B cell (primary cell): ENCODE measurements around the gene DLK2. TPM values are rescaled to one million over a fixed set of nuclear protein-coding genes. Genes with fewer than 3 reads are reported as not detected.

Source experiments
- ATAC-seq: fragments of 200-7000 bp; cut with Tn5 transposase; one replicate; pipeline ENCODE4 v1.10.0; 2021; ENCODE audit warnings: low read depth, mild to moderate bottlenecking, moderate number of reproducible peaks, moderate library complexity
- CTCF ChIA-PET: fragments of 350-600 bp; sonication (Branson Sonifier 250); formaldehyde crosslinking; loops from one replicate; lab custom pipeline; 2021; ENCODE audit warnings: antibody characterized with exemption, inconsistent platforms; lab: Charles Lee
- POLR2A ChIA-PET: fragments of 350-600 bp; sonication (Branson Sonifier 250); formaldehyde crosslinking; loops from one replicate; lab custom pipeline; 2021; ENCODE audit warnings: antibody characterized with exemption; lab: Charles Lee
- DNase-seq: peaks from one replicate; pipeline ENCODE4 v3.0.0; 2013
- H2AFZ ChIP-seq: 2 replicates; pipeline ENCODE4 v1.6.1; 2012; ENCODE audit warnings: mild to moderate bottlenecking, low read depth, low read length; ENCODE audit not compliant: insufficient read depth, poor library complexity, severe bottlenecking
- H3K27ac ChIP-seq, 2 donors: 1 replicate in 1 of 2; 2 replicates in 1 of 2; pipeline ENCODE4 v1.5.1; 2012 to 2013; ENCODE audit warnings: low read length in 2 of 2, mild to moderate bottlenecking in 2 of 2, moderate library complexity in 1 of 2
- H3K27me3 ChIP-seq, 4 experiments: fragments of 200-600 bp in 1 of 4; sonication (generic) in 1 of 4; replicated peaks in 1 of 4; 1 replicate in 2 of 4; 2 replicates in 2 of 4; pipeline versions ENCODE4 v1.6.1 to v1.7.0; 2013 to 2016; ENCODE audit warnings: low read length in 3 of 4, mild to moderate bottlenecking in 2 of 4, mixed read lengths in 1 of 4, moderate library complexity in 1 of 4; ENCODE audit not compliant: insufficient read depth in 4 of 4, control insufficient read depth in 3 of 4; ENCODE audit errors: control extremely low read depth in 1 of 4
- H3K36me3 ChIP-seq, 2 experiments: replicated peaks in 1 of 2; 1 replicate in 1 of 2; 2 replicates in 1 of 2; pipeline versions ENCODE4 v1.6.1 to v1.7.1; 2013; ENCODE audit warnings: low read length in 1 of 2; ENCODE audit not compliant: insufficient read depth in 2 of 2, control insufficient read depth in 1 of 2; ENCODE audit errors: control extremely low read depth in 1 of 2, extremely low read depth in 1 of 2
- H3K4me1 ChIP-seq, 2 donors: fragments of 200-600 bp in 1 of 2; sonication (generic) in 1 of 2; 1 replicate in 1 of 2; 2 replicates in 1 of 2; pipeline versions ENCODE4 v1.5.1 to v1.6.1; 2013 to 2017; ENCODE audit warnings: low read length in 2 of 2; ENCODE audit not compliant: control insufficient read depth in 2 of 2, insufficient read depth in 2 of 2
- H3K4me2 ChIP-seq: replicated peaks from 2 replicates; pipeline ENCODE3; 2012; ENCODE audit warnings: mild to moderate bottlenecking, low read depth, low read length; ENCODE audit not compliant: poor library complexity, severe bottlenecking
- H3K4me3 ChIP-seq, 5 experiments: fragments of 200-600 bp in 1 of 5; sonication (generic) in 1 of 5; 1 replicate in 3 of 5; 2 replicates in 2 of 5; pipeline versions ENCODE4 v1.5.1 to v1.7.0; 2011 to 2016; ENCODE audit warnings: low read length in 4 of 5, mild to moderate bottlenecking in 4 of 5, low read depth in 2 of 5, control low read depth in 1 of 5, moderate library complexity in 1 of 5; ENCODE audit not compliant: insufficient read depth in 1 of 5; ENCODE audit errors: control extremely low read depth in 1 of 5, extremely low read depth in 1 of 5
- H3K79me2 ChIP-seq: fragments of 200-600 bp; sonication (generic); one replicate; pipeline ENCODE4 v1.6.0; 2016; ENCODE audit warnings: low read length; ENCODE audit not compliant: control insufficient read depth, insufficient read depth
- H3K9ac ChIP-seq: fragments of 200-600 bp; sonication (generic); 2 replicates; pipeline ENCODE4 v1.6.1; 2017; ENCODE audit warnings: mild to moderate bottlenecking, low read length, moderate library complexity
- H3K9me3 ChIP-seq, 3 donors: one replicate each; pipeline versions ENCODE4 v1.6.1 to v1.7.1; 2013; ENCODE audit warnings: low read length in 2 of 3; ENCODE audit not compliant: control insufficient read depth in 2 of 3, insufficient read depth in 1 of 3; ENCODE audit errors: control extremely low read depth in 1 of 3
- H4K20me1 ChIP-seq: 2 replicates; pipeline ENCODE4 v1.6.0; 2012; ENCODE audit warnings: mild to moderate bottlenecking, low read length; ENCODE audit not compliant: insufficient read depth, control insufficient read depth, poor library complexity, severe bottlenecking
- H3K27ac Mint-ChIP-seq: one replicate; pipeline ENCODE4 v1.8.0; 2021; ENCODE audit warnings: mixed read lengths
- H3K27me3 Mint-ChIP-seq: one replicate; pipeline ENCODE4 v1.8.0; 2021; ENCODE audit warnings: mixed read lengths
- H3K4me1 Mint-ChIP-seq: one replicate; pipeline ENCODE4 v1.8.0; 2021; ENCODE audit warnings: mixed read lengths
- H3K4me3 Mint-ChIP-seq: one replicate; pipeline ENCODE4 v1.8.0; 2021; ENCODE audit warnings: mixed read lengths
- H3K9me3 Mint-ChIP-seq: one replicate; pipeline ENCODE4 v1.8.0; 2022; ENCODE audit warnings: mixed read lengths; ENCODE audit not compliant: insufficient read depth
- CTCF ChIP-seq: fragments of 200-600 bp; IDR thresholded peaks from one replicate; pipeline ENCODE4 v1.8.0; 2022; ENCODE audit warnings: antibody characterized with exemption, mild to moderate bottlenecking
- EZH2 ChIP-seq: IDR thresholded peaks from 2 replicates; pipeline ENCODE4 v1.6.1; 2012; ENCODE audit warnings: borderline replicate concordance, low read depth, mild to moderate bottlenecking, moderate library complexity, low read length; ENCODE audit not compliant: insufficient read depth, poor library complexity, severe bottlenecking
- WGBS: methylation state at CpG from one replicate; pipeline ENCODE4 v1.1.5; 2013; ENCODE audit warnings: missing lambda C conversion rate; ENCODE audit not compliant: insufficient coverage; 5-methylcytosine and 5-hydroxymethylcytosine counted together
- intact Hi-C: fragments of 100-400 bp; cut with micrococcal nuclease; formaldehyde crosslinking; loops from one replicate; pipeline ENCODE4 v1.10.0; 2022
- polyA plus RNA-seq: library from polyadenylated mRNA; depleted of rRNA; stranded (reverse); fragments of >200 nt; gene quantifications from 2 replicates; pipeline ENCODE4 v1.2.3, GENCODE V29; 2012
- total RNA-seq, 2 donors: library from RNA; stranded (reverse); fragments of 120-200 nt in 1 of 2; gene quantifications; 1 replicate in 1 of 2; 2 replicates in 1 of 2; pipeline versions ENCODE4 v1.2.3 to v1.2.4, GENCODE V29; 2013 to 2022

DLK2 gene
- total and polyA plus RNA-seq, 2 donors (not counting 1 experiment from before 2014, with no cell fraction given), result 0.34 TPM; not detected in 1

- ATAC-seq (no peak), DNase-seq (no peak)
- H4K20me1 ChIP-seq, result no peaks in the 10 kb centered on the region
- no peaks in the 10 kb centered on the region for H3K9me3 ChIP-seq
- no peak overlapping the region for H3K4me3 Mint-ChIP-seq
- no peak overlapping the region for H3K27ac Mint-ChIP-seq
- ChIA-PET CTCF (interaction anchor here (1.1 kb wide), 1 partner anchor 34 kb away, joined by 3 read pairs; no protein-coding TSS in a partner anchor), POLR2A (no interaction called here)
- H3K27me3 ChIP-seq, result peaks cover 0 to 17% (median 2%) of the 10 kb centered on the region in 4 experiments
- H3K36me3 ChIP-seq, result no peaks in the 10 kb centered on the region
- WGBS, result no CpG with 5 or more reads among the region's 4 CpGs
- no peak overlapping the region for H3K4me3 ChIP-seq
- intact Hi-C loops, result no loop called here
- no peak overlapping the region for H3K27ac ChIP-seq
- no peak overlapping the region for H3K4me2 ChIP-seq
- TF ChIP-seq EZH2, result no peak
- no peak for TF ChIP-seq CTCF
- H3K4me1 Mint-ChIP-seq, result peaks cover 10% of the 10 kb centered on the region
- H3K9me3 Mint-ChIP-seq, result no peaks in the 10 kb centered on the region
- H3K4me1 ChIP-seq, result peaks cover 6 to 7% of the 10 kb centered on the region in 2 donors
- H3K9ac ChIP-seq, result no peak overlapping the region
- no peak overlapping the region for H2AFZ ChIP-seq
- peaks cover 20% of the 10 kb centered on the region for H3K79me2 ChIP-seq
- H3K27me3 Mint-ChIP-seq, result peaks cover 21% of the 10 kb centered on the region
These were observed 17.2 kb upstream of the DLK2 start for GRCh38 chr6:43472515-43472914.

- no peak for TF ChIP-seq CTCF
- Histone ChIP-seq H3K4me3 (no peak overlapping the region), H3K9me3 (no peaks in the 10 kb centered on the region), H4K20me1 (no peaks in the 10 kb centered on the region), H3K9ac (no peak overlapping the region), H3K36me3 (no peaks in the 10 kb centered on the region), H3K4me2 (no peak overlapping the region), H3K79me2 (peaks cover 9% of the 10 kb centered on the region), H2AFZ (no peak overlapping the region), H3K4me1 (no peaks in the 10 kb centered on the region), H3K27ac (no peak overlapping the region), H3K27me3 (peaks cover 0 to 26% (median 2%) of the 10 kb centered on the region in 4 experiments)
- DNase-seq (no peak), ATAC-seq (no peak)
- ChIA-PET POLR2A (no interaction called here), CTCF (interaction anchor here (0.7 to 1.1 kb wide), 3 partner anchors 35 to 852 kb away, joined by 3 to 4 read pairs (median 3); partner anchors contain the start of gene DNPH1)
- intact Hi-C loops, result no loop called here
- 63% methylated on average over 1 of the region's 1 CpG for WGBS
- H3K4me1 Mint-ChIP-seq, result no peaks in the 10 kb centered on the region
- H3K4me3 Mint-ChIP-seq, result no peak overlapping the region
- H3K9me3 Mint-ChIP-seq, result no peaks in the 10 kb centered on the region
- peaks cover 29% of the 10 kb centered on the region for H3K27me3 Mint-ChIP-seq
- no peak overlapping the region for H3K27ac Mint-ChIP-seq
These were observed 16.1 kb upstream of the DLK2 start for GRCh38 chr6:43471399-43471798.
